Measurements from ENCODE around the gene ERVH48-1.

- TF ChIP-seq, protein P1, sequence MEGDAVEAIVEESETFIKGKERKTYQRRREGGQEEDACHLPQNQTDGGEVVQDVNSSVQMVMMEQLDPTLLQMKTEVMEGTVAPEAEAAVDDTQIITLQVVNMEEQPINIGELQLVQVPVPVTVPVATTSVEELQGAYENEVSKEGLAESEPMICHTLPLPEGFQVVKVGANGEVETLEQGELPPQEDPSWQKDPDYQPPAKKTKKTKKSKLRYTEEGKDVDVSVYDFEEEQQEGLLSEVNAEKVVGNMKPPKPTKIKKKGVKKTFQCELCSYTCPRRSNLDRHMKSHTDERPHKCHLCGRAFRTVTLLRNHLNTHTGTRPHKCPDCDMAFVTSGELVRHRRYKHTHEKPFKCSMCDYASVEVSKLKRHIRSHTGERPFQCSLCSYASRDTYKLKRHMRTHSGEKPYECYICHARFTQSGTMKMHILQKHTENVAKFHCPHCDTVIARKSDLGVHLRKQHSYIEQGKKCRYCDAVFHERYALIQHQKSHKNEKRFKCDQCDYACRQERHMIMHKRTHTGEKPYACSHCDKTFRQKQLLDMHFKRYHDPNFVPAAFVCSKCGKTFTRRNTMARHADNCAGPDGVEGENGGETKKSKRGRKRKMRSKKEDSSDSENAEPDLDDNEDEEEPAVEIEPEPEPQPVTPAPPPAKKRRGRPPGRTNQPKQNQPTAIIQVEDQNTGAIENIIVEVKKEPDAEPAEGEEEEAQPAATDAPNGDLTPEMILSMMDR (IDR thresholded peaks at IDR 0.05) = no peak
- no peak for TF ChIP-seq POLR2A (IDR thresholded peaks at IDR 0.05)
Measured at GRCh38 chr21:42964546-42965210, 39.2 kb upstream of the ERVH48-1 start.
